ENCODE data around the gene TBC1D24.

DNA sequence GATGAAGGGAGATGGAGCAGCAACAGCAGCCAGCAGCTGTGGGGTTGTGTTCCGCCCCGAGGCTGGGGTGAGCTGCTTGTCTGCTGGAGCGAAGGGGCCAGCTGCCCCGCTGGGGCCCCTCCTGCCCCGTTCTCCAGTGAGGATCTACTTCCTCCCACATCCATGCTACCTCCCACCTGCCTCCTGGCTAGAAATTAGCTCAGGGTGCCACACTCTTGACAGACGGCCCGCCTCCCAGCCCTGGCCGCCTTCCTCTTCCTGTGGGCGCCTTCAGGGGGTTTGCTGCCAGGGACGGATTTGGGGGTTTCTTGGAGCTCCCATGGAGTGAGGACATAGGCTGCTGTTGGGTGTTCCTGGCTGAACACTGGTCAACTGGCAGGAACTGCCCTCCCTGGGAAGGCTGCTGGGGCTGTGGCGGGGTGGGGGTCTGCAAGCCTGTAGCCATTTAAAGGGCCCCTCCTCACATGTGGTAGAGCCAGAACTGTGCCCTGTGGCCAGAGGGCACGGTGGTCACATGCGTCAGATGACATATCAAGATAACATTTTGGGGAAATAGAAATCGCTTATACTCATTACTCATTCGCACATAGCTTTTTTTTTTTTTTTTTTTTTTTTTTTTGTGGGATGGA, 13.1 kb downstream of the TBC1D24 start:
- no peak for TF ChIP-seq POLR2A (IDR thresholded peaks at IDR 0.05)
- TF ChIP-seq, protein P1, sequence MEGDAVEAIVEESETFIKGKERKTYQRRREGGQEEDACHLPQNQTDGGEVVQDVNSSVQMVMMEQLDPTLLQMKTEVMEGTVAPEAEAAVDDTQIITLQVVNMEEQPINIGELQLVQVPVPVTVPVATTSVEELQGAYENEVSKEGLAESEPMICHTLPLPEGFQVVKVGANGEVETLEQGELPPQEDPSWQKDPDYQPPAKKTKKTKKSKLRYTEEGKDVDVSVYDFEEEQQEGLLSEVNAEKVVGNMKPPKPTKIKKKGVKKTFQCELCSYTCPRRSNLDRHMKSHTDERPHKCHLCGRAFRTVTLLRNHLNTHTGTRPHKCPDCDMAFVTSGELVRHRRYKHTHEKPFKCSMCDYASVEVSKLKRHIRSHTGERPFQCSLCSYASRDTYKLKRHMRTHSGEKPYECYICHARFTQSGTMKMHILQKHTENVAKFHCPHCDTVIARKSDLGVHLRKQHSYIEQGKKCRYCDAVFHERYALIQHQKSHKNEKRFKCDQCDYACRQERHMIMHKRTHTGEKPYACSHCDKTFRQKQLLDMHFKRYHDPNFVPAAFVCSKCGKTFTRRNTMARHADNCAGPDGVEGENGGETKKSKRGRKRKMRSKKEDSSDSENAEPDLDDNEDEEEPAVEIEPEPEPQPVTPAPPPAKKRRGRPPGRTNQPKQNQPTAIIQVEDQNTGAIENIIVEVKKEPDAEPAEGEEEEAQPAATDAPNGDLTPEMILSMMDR (IDR thresholded peaks at IDR 0.05) = no peak
- no peak for TF ChIP-seq EP300 (IDR thresholded peaks at IDR 0.05)

All from sigmoid colon (tissue), 4 donors.